Measurements from ENCODE around the gene ADNP2.

DNA sequence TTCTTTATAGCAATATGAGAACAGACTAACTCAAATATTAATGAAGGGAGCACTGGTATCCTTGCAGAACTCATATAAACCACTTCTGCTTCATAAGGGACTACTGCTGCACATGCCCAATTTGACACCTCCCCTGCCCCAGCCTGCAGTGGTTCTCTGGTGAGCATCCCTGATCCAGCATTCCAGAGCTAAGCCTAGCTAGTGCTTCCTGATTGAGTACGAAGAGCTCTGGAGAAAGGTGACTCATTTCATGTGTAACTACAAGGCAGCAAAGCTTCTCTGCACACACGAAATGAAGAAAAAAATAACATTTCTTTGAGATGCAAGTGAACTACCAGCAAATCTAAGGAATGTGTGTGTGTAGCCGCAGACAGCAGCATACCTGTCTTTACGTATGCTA, 22.8 kb upstream of the ADNP2 start:
- no peak for TF ChIP-seq EZH2phosphoT487 (IDR thresholded peaks at IDR 0.05; ENCODE audit: borderline replicate concordance)
- TF ChIP-seq, protein P1, sequence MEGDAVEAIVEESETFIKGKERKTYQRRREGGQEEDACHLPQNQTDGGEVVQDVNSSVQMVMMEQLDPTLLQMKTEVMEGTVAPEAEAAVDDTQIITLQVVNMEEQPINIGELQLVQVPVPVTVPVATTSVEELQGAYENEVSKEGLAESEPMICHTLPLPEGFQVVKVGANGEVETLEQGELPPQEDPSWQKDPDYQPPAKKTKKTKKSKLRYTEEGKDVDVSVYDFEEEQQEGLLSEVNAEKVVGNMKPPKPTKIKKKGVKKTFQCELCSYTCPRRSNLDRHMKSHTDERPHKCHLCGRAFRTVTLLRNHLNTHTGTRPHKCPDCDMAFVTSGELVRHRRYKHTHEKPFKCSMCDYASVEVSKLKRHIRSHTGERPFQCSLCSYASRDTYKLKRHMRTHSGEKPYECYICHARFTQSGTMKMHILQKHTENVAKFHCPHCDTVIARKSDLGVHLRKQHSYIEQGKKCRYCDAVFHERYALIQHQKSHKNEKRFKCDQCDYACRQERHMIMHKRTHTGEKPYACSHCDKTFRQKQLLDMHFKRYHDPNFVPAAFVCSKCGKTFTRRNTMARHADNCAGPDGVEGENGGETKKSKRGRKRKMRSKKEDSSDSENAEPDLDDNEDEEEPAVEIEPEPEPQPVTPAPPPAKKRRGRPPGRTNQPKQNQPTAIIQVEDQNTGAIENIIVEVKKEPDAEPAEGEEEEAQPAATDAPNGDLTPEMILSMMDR (conservative IDR thresholded peaks at IDR 0.05; ENCODE audit: low read length) = no peak
